Mesothelial cell of epicardium (in vitro differentiated cells): ENCODE results near the gene KANK4. TPM values are rescaled to one million over a fixed set of nuclear protein-coding genes. Genes with fewer than 3 reads are reported as not detected.

Experiments
- DNase-seq, 2 experiments: peaks; one replicate each; pipeline ENCODE4 v3.0.0; 2021; ENCODE audit warnings: low spot score in 2 of 2; ENCODE audit not compliant: unreplicated experiment in 2 of 2
- H3K27ac Mint-ChIP-seq: 2 replicates; pipeline ENCODE4 v1.8.0; 2021; ENCODE audit warnings: mixed read lengths
- H3K27me3 Mint-ChIP-seq: 2 replicates; pipeline ENCODE4 v1.8.0; 2021; ENCODE audit warnings: low read depth, mixed read lengths
- H3K36me3 Mint-ChIP-seq: 2 replicates; pipeline ENCODE4 v1.8.0; 2021; ENCODE audit warnings: mixed read lengths
- H3K4me1 Mint-ChIP-seq: 2 replicates; pipeline ENCODE4 v1.8.0; 2021; ENCODE audit warnings: mixed read lengths
- H3K4me3 Mint-ChIP-seq: 2 replicates; pipeline ENCODE4 v1.8.0; 2021; ENCODE audit warnings: mild to moderate bottlenecking, moderate library complexity, mixed read lengths
- H3K9me3 Mint-ChIP-seq: 2 replicates; pipeline ENCODE4 v1.8.0; 2021; ENCODE audit warnings: mixed read lengths
- total RNA-seq: library from RNA; stranded (reverse); gene quantifications from 3 replicates; pipeline ENCODE4 v1.2.1, GENCODE V29; 2021
- TF ChIP-seq, protein P1 (sequence below): fragments of 200-600 bp; sonication (generic); IDR thresholded peaks from one replicate; pipeline ENCODE4 v1.5.0; 2021; ENCODE audit warnings: antibody characterized with exemption; ENCODE audit not compliant: unreplicated experiment

The KANK4 gene
- total RNA-seq, 1 donor from 2014 or later = 34.3 TPM

DNA sequence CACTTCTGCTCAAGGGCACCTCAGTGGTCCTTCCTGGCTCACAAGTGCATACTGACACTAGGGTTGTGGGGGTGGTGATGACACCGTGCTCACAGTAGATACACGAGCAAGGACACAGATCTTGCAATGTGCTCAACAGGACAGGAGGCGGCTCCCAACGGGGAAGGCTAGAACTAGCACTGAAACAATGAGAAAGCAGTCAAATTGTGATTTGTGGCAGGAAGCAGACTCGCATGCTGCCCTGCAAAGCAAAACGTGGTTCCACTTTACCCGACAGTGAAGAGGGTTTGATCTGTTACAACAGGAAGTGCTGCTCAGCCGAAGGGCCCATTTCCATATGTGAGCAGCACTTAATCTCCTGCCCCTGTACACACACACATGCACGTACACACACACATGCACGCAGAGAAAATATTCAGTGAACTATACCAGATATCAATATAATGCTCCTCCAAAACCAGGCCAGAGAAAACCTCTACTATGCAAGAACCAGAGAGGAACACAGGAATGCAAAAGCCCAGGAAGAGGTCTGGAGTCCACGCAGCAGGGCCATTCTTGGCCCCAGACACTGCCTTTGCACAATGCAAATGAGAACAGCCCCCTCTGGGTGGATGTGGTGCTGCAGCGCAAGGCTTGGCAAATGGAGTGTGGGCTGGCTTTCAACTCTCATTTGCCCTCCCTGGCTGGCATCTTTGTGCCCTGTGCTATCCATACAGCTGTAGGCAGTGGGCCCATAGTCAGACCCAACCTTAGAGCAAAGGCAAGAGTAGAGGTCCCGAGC lies 47.1 kb downstream of the KANK4 start:
- TF ChIP-seq, protein P1, sequence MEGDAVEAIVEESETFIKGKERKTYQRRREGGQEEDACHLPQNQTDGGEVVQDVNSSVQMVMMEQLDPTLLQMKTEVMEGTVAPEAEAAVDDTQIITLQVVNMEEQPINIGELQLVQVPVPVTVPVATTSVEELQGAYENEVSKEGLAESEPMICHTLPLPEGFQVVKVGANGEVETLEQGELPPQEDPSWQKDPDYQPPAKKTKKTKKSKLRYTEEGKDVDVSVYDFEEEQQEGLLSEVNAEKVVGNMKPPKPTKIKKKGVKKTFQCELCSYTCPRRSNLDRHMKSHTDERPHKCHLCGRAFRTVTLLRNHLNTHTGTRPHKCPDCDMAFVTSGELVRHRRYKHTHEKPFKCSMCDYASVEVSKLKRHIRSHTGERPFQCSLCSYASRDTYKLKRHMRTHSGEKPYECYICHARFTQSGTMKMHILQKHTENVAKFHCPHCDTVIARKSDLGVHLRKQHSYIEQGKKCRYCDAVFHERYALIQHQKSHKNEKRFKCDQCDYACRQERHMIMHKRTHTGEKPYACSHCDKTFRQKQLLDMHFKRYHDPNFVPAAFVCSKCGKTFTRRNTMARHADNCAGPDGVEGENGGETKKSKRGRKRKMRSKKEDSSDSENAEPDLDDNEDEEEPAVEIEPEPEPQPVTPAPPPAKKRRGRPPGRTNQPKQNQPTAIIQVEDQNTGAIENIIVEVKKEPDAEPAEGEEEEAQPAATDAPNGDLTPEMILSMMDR = no peak
- no peak for DNase-seq
- H3K4me1 Mint-ChIP-seq = peaks cover 43% of the 10 kb centered on the region
- peaks cover 3% of the 10 kb centered on the region for H3K9me3 Mint-ChIP-seq
- H3K27me3 Mint-ChIP-seq = no peaks in the 10 kb centered on the region
- peak overlapping the region; percentile 79 for H3K27ac Mint-ChIP-seq
- peaks cover 32% of the 10 kb centered on the region for H3K36me3 Mint-ChIP-seq
- no peak overlapping the region for H3K4me3 Mint-ChIP-seq

DNA sequence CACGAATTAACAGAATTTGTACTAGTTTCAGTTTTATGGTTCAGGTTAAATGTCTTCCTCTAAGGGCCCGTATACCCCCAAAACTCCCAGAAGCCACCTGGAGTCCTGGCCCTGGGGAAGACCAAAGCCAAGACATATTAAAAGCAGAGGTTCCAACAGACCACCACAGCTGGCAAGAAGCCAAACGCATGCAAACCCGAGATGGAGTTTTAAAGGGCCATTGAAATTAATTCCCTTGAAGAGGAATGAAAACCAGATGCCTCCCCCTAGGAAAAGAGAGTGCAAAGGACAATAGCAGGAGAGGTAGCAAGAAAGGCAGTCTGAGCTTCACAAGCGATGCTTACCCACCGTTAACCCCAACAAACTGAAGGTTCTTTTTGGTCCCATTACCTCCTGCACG lies 48.1 kb downstream of the KANK4 start:
- TF ChIP-seq, protein P1 = no peak
- no peak overlapping the region for H3K4me3 Mint-ChIP-seq
- H3K36me3 Mint-ChIP-seq = peaks cover 35% of the 10 kb centered on the region
- no peaks in the 10 kb centered on the region for H3K9me3 Mint-ChIP-seq
- DNase-seq = no peak
- peak overlapping the region; percentile 90 for H3K27ac Mint-ChIP-seq
- no peaks in the 10 kb centered on the region for H3K27me3 Mint-ChIP-seq
- H3K4me1 Mint-ChIP-seq = peaks cover 40% of the 10 kb centered on the region

DNA sequence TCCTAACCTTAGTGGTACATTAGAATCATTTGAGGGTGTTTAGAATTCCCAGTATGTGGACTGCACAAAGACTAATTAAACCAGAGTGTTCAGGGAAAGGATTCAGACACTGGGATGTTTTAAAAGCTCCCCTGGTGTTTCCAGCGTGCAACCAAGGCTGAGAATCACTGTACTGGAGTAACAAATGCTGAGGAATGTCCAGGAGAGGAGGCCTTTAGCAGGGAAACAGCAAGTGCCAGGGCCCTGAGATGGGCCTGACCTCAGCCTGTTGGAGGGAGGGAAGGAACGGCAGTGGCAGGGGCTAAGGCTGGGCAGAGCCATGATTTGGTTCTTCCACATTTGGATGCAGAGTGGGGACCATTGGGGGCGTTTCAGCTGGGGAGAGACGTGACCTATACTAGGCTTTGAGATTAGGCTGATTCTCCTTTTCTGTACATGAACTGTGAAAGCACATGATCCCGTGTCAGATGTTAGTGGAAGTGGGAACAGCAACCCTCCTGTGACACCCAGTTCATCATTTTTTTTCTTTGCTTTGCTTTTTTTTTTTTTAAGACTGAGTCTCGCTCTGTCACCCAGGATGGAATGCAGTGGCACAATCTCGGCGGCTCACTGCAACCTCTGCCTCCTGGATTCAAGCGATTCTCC lies 49.3 kb downstream of the KANK4 start:
- Mint-ChIP-seq H3K4me1 (peaks cover 33% of the 10 kb centered on the region), H3K27me3 (no peaks in the 10 kb centered on the region), H3K36me3 (peaks cover 30% of the 10 kb centered on the region), H3K4me3 (no peak overlapping the region), H3K27ac (peak overlapping the region; percentile 62), H3K9me3 (no peaks in the 10 kb centered on the region)
- TF ChIP-seq, protein P1 = no peak
- no peak for DNase-seq

DNA sequence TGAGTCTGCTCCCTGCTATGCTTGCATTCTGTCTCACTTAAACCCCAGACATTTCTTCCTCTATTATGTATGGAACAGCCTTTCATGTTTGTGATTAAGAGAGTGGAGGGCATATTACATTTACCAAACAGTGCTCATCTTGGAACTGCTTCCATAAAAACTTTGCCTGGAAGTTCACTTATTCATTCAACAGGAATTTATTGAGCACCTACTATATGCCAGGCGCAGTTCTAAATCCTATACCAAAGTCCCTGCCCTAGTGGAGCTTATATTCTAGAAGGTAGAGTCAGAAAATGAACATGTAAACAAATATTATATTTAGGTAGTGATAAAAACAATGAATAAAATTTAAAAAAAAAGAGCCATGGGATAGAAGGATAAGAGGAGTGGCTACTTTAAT lies 49.8 kb downstream of the KANK4 start:
- TF ChIP-seq, protein P1 = no peak
- no peaks in the 10 kb centered on the region for H3K27me3 Mint-ChIP-seq
- DNase-seq = no peak
- H3K27ac Mint-ChIP-seq = no peak overlapping the region
- peaks cover 32% of the 10 kb centered on the region for H3K36me3 Mint-ChIP-seq
- H3K9me3 Mint-ChIP-seq = no peaks in the 10 kb centered on the region
- H3K4me1 Mint-ChIP-seq = peaks cover 28% of the 10 kb centered on the region
- H3K4me3 Mint-ChIP-seq = no peak overlapping the region

DNA sequence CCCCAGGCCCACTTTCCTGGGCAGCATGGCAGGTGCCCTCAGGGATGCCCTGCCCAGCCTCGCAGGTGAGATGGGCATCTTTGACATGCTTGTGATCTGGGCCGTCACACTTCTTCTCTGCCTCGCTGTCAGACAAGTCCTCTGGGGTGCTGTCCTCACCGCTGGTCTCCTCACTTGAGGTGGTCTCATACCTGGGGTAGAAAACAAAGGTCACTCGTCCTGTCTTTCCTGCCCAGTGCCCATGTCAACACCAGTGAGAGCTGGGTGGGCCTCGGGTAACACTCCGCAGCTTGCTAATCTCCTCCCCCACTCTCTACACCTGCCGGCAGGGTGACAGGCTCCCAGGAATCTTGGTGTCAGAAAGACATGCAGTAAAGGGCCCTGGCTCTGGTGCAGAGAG lies 50.9 kb downstream of the KANK4 start:
- Mint-ChIP-seq H3K4me3 (no peak overlapping the region), H3K36me3 (peaks cover 27% of the 10 kb centered on the region), H3K9me3 (no peaks in the 10 kb centered on the region), H3K27ac (no peak overlapping the region), H3K4me1 (peaks cover 35% of the 10 kb centered on the region), H3K27me3 (no peaks in the 10 kb centered on the region)
- DNase-seq = no peak
- TF ChIP-seq, protein P1 = no peak
